ENCODE measurements around the gene HRH3. TPM values are rescaled to one million over a fixed set of nuclear protein-coding genes. Genes with fewer than 3 reads are reported as not detected.

Gene HRH3
- total RNA-seq, 1 donor from 2014 or later, result not detected

GRCh38 chr20:62243906-62244515 lies 23.9 kb upstream of the HRH3 start:
- no peak for DNase-seq (ENCODE audit: low spot score in 2 of 2, unreplicated experiment in 2 of 2)
- TF ChIP-seq CTCF (IDR thresholded peaks at IDR 0.05; ENCODE audit: unreplicated experiment), result no peak
- no peaks in the 10 kb centered on the region for H3K27me3 Mint-ChIP-seq (ENCODE audit: low read depth)
- no peak overlapping the region for H3K27ac Mint-ChIP-seq
- H3K4me1 Mint-ChIP-seq, result peaks cover 11% of the 10 kb centered on the region
- H3K36me3 Mint-ChIP-seq, result peaks cover 7% of the 10 kb centered on the region
- no peak overlapping the region for H3K4me3 Mint-ChIP-seq
- H3K9me3 Mint-ChIP-seq, result no peaks in the 10 kb centered on the region

- Mint-ChIP-seq H3K4me3 (no peak overlapping the region), H3K27me3 (ENCODE audit: low read depth) (no peaks in the 10 kb centered on the region), H3K9me3 (no peaks in the 10 kb centered on the region), H3K36me3 (peaks cover 7% of the 10 kb centered on the region), H3K4me1 (peaks cover 11% of the 10 kb centered on the region), H3K27ac (no peak overlapping the region)
- TF ChIP-seq CTCF (IDR thresholded peaks at IDR 0.05; ENCODE audit: unreplicated experiment), result no peak
- no peak for DNase-seq (ENCODE audit: low spot score in 2 of 2, unreplicated experiment in 2 of 2)
Observed at GRCh38 chr20:62243106-62243505, 23.0 kb upstream of the HRH3 start.

GRCh38 chr20:62242176-62242575 lies 22.1 kb upstream of the HRH3 start:
- TF ChIP-seq CTCF (IDR thresholded peaks at IDR 0.05; ENCODE audit: unreplicated experiment), result no peak
- Mint-ChIP-seq H3K27ac (no peak overlapping the region), H3K36me3 (peaks cover 7% of the 10 kb centered on the region), H3K4me1 (peaks cover 15% of the 10 kb centered on the region), H3K27me3 (ENCODE audit: low read depth) (no peaks in the 10 kb centered on the region), H3K4me3 (no peak overlapping the region), H3K9me3 (no peaks in the 10 kb centered on the region)
- no peak for DNase-seq (ENCODE audit: low spot score in 2 of 2, unreplicated experiment in 2 of 2)

GRCh38 chr20:62241506-62241905 lies 21.4 kb upstream of the HRH3 start:
- H3K27ac Mint-ChIP-seq, result no peak overlapping the region
- H3K27me3 Mint-ChIP-seq (ENCODE audit: low read depth), result no peaks in the 10 kb centered on the region
- DNase-seq (ENCODE audit: low spot score in 2 of 2, unreplicated experiment in 2 of 2), result no peak
- H3K4me3 Mint-ChIP-seq, result no peak overlapping the region
- no peak for TF ChIP-seq CTCF (IDR thresholded peaks at IDR 0.05; ENCODE audit: unreplicated experiment)
- H3K9me3 Mint-ChIP-seq, result no peaks in the 10 kb centered on the region
- peaks cover 7% of the 10 kb centered on the region for H3K36me3 Mint-ChIP-seq
- H3K4me1 Mint-ChIP-seq, result peaks cover 15% of the 10 kb centered on the region

- TF ChIP-seq CTCF (IDR thresholded peaks at IDR 0.05; ENCODE audit: unreplicated experiment), result no peak
- Mint-ChIP-seq H3K9me3 (no peaks in the 10 kb centered on the region), H3K4me1 (peaks cover 15% of the 10 kb centered on the region), H3K4me3 (peak overlapping the region; percentile 78), H3K36me3 (peaks cover 7% of the 10 kb centered on the region), H3K27ac (no peak overlapping the region), H3K27me3 (ENCODE audit: low read depth) (no peaks in the 10 kb centered on the region)
- DNase-seq (ENCODE audit: low spot score in 2 of 2, unreplicated experiment in 2 of 2), result no peak
Observed at GRCh38 chr20:62240020-62240685, 20.1 kb upstream of the HRH3 start.
